Activated CD4-positive, alpha-beta T cell treated with anti-CD3 and anti-CD28 coated beads for 1 hour (primary cell): Measurements from ENCODE around the gene SRCAP.
"Not testable (repeated sequence)": the region's sequence is repeated elsewhere in the genome, so short reads cannot be mapped to it uniquely, and the experiment has no call there.

ENCODE experiments used
- DNase-seq: peaks from one replicate; pipeline ENCODE4 v3.0.0-alpha.2; 2020

Gene SRCAP

DNA sequence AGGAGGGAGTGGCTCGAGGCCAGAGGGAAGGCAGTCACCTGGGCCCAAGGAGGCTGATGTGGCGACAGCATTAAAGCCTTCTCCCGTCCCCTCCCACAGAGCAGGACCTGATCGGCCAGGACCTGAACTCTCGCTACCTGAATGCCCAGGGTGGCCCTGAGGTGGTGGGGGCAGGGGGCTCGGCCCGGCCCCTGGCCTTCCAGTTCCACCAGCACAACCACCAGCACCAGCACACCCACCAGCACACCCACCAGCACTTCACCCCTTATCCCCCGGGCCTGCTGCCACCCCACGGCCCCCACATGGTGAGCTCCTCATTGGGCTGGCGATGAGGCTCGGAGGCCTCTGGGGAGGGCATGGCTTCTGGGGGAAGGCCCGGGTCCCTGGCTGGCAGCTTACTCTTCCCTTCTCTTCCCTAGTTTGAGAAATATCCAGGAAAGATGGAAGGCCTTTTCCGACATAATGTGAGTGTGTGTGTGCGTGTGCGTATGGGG lies 34.3 kb upstream of the SRCAP start:
- no peak for DNase-seq

DNA sequence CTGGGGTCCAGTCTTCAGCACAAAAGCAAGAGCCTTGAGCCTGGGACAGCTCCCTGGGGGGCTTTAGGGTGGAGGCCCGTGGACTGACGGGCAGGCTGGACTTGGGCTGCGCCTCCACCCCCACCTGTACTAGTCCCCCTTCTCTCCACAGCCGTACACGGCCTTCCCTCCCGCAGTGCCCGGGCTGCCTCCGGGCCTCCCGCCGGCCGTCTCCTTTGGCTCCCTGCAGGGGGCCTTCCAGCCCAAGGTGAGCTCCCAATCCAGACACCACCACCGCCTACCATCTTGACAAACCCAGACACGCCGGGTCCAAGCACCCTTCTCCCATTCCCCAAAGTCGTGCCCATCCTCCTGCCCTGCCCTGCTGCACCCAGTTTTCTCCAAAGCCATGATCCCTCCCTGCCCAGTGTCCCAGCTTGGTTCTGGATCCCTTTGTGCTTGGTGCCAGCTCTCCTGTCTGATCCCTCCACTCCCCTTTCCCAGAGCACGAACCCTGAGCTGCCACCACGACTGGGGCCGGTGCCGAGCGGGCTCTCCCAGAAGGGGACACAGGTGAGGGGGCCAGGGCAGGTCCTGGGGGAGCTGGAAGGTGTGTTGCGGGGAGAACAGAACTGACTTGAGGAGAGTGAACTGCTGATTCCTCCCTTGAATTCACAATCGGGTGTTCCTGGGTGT lies 33.7 kb upstream of the SRCAP start:
- no peak for DNase-seq

DNA sequence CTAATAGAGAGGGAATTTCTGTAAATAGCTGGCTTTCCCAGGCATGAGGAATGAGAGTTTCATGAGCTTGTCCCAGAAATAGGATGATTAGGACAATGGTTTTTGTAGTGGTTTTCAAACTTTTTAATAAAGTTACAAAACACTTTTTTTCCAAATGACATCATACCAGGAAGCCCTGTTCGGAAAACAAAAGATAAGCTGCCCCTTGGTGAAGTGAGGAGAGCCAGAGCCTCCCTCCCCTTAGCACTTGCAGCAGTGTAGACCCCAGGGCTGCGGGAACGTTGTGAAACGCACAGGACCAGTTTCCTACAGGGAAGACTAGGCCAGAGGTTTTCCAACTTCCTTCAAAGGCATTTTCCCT lies 33.2 kb upstream of the SRCAP start:
- DNase-seq = no peak

DNA sequence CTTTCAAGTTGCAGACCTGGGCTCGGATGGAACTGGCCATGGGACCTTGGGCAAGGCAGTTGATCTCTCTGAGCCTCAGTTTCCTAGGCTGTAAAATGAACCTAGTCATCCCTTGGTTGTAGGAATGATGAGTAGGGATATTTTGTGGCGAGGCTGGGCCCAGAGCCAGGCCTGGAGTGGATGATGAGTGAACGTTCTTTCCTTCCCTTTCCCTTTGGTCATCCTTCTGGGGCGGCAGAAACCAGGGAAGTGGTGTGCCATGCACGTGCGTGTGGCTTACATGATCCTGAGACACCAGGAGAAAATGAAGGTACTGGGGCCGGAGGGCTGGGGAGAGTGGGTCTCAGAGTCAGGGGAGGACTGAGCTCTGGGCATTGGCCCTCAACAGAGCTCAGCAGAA lies 32.3 kb upstream of the SRCAP start:
- DNase-seq = no peak

- DNase-seq = no peak
Measured at GRCh38 chr16:30667361-30667905, 31.5 kb upstream of the SRCAP start.

DNA sequence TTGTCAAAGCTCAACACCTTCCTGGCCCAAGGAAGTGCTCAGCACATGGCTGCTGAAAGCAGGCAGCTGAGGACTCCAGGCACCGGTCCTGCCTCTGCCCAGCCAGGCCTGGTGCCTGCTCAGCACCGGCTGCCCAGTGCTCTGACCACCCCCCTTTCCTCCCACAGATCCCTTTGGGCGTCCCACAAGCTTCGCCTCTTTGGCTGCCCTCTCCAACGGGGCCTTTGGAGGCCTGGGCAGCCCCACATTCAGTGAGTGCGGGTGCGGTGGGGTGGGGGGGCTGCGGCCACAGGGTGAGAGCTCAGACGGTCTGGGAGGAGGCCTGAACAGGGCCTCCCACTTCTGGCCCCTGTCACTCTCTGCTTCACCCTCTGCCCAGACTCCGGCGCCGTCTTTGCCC lies 30.6 kb upstream of the SRCAP start:
- DNase-seq = no peak

GRCh38 chr16:30669026-30669902 lies 29.7 kb upstream of the SRCAP start:
- no peak for DNase-seq

GRCh38 chr16:30669903-30670824 lies 28.8 kb upstream of the SRCAP start:
- DNase-seq = no peak

GRCh38 chr16:30675143-30675542 lies 23.8 kb upstream of the SRCAP start:
- DNase-seq = no peak

GRCh38 chr16:30677931-30678585 lies 20.9 kb upstream of the SRCAP start:
- no peak for DNase-seq

DNA sequence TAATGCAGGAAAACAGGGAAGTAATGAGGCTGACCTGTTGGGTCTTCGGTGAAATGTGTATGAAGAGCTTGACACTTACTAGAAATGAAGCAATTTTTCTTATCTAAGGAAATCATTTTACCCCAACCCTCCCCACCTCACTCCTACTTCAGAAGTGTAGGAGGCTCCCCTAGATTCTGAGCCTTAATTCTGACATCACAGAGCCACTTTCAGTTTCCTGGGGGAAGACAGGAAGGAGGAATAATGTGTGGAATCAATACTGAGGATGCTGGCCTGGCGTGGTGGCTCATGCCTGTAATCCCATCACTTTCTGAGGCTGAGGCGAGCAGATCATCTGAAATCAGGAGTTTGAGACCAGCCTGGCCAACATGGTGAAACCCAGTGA lies 20.4 kb upstream of the SRCAP start:
- DNase-seq = no peak

- no peak for DNase-seq
Measured at GRCh38 chr16:30680326-30680725, 18.6 kb upstream of the SRCAP start.

DNA sequence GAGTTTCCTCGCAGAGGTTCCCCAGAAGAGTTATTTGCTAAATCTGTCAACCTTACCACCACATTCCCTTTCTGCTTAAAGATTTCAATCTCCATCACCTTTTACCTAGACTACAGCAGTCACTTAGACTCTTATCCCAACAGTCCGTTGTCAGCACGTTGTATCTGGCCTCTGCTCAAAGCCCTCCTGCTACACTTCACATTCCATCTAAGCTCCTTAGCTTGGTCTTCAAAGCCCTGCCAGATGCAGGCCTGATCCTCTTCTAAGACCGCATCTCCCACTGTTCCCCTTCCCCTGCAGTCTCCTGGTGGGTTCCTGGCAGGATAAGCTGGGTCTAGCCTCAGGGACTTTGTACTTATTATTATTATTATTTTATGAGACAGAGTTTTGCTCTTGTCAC lies 10.3 kb upstream of the SRCAP start:
- no peak for DNase-seq

GRCh38 chr16:30691907-30692306 lies 7.1 kb upstream of the SRCAP start:
- DNase-seq = no peak

DNA sequence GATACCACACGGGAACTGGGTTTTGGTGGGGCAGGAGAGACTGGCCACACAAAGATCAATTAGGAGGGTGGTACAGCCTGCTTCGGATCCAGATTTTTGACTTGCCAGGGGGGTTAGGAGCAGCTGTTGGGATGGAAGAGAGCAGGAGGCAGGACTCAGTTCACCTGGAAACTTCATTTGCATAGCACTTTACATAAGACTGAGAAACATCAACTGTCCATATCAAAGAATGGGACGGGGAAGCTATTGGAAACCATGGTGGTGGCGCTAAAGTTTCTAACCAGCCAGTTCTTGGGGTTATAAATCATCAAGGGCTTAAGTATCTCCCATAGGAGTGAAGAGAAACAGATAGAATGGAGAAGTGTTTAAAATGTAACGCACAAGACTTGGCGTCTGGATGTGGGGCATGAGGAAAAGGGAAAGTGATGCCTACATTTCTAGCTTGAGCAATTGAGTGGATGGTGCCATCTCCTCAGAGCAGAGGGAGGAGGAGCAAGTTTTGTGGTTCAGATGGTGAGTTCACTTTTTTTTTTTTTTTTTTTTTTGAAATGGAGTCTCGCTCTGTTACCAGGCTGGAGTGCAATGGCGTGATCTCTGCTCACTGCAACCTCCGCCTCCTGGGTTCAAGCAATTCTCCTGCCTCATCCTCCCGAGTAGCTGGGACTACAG lies 6.4 kb upstream of the SRCAP start:
- DNase-seq = no peak

GRCh38 chr16:30694926-30695693 lies 3.9 kb upstream of the SRCAP start:
- DNase-seq = no peak

GRCh38 chr16:30696646-30697045 lies 2.3 kb upstream of the SRCAP start:
- DNase-seq = not testable (repeated sequence)

GRCh38 chr16:30697264-30698138 lies 1.5 kb upstream of the SRCAP start:
- DNase-seq = no peak

DNA sequence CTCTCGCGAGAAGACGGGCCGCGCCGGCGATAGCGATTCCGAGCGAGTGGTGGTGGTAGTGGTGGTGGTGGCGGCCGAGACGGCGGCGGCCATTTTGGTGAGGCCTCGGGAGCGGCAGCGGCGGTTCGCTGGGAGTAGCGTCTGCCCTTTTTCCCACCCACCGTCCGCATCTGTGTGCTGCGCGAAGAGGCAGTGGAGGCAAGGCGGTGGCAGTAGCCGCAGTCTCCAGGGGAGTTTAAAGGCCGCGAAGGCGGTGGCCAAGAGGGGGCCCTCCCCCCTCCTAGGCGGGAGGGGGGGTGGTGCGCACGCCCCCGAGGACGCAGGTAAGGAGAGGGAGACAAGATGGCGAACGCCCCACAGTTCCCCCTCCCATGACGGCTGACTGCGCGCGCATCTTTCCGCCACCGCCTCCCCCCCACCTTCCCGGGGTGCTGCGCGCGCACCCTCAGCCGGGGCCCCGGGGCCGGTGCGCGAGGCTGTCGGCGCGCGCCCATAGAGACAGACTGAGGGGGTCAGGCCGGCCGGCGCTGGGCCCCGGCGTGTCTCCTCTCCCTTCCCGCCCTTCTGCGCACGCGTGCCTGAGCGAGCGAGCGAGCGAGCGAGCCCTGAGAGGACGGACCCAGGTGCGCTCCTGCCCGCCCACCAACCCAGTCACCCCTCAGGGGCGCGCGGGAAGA lies 694 bp upstream of the SRCAP start:
- peak; percentile 99 for DNase-seq
